ENCODE results near the gene DCDC2B. TPM values are rescaled to one million over a fixed set of nuclear protein-coding genes. Genes with fewer than 3 reads are reported as not detected.
A peak's percentile ranks its signal among the peaks of the same experiment; 100 is the strongest.

Gene DCDC2B
- total and polyA plus RNA-seq, 9 of the 15 experiments (the other 6 are each of a cell fraction or from before 2014, with no cell fraction given) = not detected

- TF ChIP-seq, protein P1, sequence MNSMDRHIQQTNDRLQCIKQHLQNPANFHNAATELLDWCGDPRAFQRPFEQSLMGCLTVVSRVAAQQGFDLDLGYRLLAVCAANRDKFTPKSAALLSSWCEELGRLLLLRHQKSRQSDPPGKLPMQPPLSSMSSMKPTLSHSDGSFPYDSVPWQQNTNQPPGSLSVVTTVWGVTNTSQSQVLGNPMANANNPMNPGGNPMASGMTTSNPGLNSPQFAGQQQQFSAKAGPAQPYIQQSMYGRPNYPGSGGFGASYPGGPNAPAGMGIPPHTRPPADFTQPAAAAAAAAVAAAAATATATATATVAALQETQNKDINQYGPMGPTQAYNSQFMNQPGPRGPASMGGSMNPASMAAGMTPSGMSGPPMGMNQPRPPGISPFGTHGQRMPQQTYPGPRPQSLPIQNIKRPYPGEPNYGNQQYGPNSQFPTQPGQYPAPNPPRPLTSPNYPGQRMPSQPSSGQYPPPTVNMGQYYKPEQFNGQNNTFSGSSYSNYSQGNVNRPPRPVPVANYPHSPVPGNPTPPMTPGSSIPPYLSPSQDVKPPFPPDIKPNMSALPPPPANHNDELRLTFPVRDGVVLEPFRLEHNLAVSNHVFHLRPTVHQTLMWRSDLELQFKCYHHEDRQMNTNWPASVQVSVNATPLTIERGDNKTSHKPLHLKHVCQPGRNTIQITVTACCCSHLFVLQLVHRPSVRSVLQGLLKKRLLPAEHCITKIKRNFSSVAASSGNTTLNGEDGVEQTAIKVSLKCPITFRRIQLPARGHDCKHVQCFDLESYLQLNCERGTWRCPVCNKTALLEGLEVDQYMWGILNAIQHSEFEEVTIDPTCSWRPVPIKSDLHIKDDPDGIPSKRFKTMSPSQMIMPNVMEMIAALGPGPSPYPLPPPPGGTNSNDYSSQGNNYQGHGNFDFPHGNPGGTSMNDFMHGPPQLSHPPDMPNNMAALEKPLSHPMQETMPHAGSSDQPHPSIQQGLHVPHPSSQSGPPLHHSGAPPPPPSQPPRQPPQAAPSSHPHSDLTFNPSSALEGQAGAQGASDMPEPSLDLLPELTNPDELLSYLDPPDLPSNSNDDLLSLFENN (IDR thresholded peaks at IDR 0.05; ENCODE audit: low read depth in 2 of 2, low read length in 2 of 2) = peak in 1 of 2 experiments; percentile 11; a peak in 1 of 4 replicates
- TF ChIP-seq CTBP1 (IDR thresholded peaks at IDR 0.05; ENCODE audit: borderline replicate concordance) (peak; percentile 57; the same call in 1 of the 2 replicates), NR2C1 (IDR thresholded peaks at IDR 0.05) (no peak), NR2C1 (tag; IDR thresholded peaks at IDR 0.05) (no peak), NFIC (IDR thresholded peaks at IDR 0.05) (0 out of 2 replicates have a peak, but pooled peaks have one; percentile 27), CEBPG (CRISPR knock-in tag; IDR thresholded peaks at IDR 0.05) (no peak), CEBPG (tag; conservative IDR thresholded peaks at IDR 0.05 in 1 of 2, IDR thresholded peaks at IDR 0.05 in 1 of 2) (no peak), TARDBP (IDR thresholded peaks at IDR 0.05) (no peak), PTBP1 (IDR thresholded peaks at IDR 0.05; ENCODE audit: low read depth, low read length) (no peak), EZH2 (IDR thresholded peaks at IDR 0.05; ENCODE audit: borderline replicate concordance, low read depth, low read length) (no peak), BCL6 (CRISPR knock-in tag; IDR thresholded peaks at IDR 0.05) (no peak), KDM1A (IDR thresholded peaks at IDR 0.05) (no peak), FOXJ3 (CRISPR knock-in tag; IDR thresholded peaks at IDR 0.05) (no peak), PCBP1 (IDR thresholded peaks at IDR 0.05; ENCODE audit: low read depth, low read length, poor library complexity, severe bottlenecking) (no peak), BACH1 (tag; IDR thresholded peaks at IDR 0.05) (no peak), SAFB2 (IDR thresholded peaks at IDR 0.05; ENCODE audit: borderline replicate concordance, low read depth, low read length, severe bottlenecking) (no peak), ADNP (tag; IDR thresholded peaks at IDR 0.05) (no peak), ZNF507 (tag; conservative IDR thresholded peaks at IDR 0.05) (no peak), NCOA6 (IDR thresholded peaks at IDR 0.05) (no peak), ZBTB12 (CRISPR knock-in tag; IDR thresholded peaks at IDR 0.05) (no peak), NBN (IDR thresholded peaks at IDR 0.05; ENCODE audit: low read depth) (no peak)
- TF ChIP-seq, protein P2, sequence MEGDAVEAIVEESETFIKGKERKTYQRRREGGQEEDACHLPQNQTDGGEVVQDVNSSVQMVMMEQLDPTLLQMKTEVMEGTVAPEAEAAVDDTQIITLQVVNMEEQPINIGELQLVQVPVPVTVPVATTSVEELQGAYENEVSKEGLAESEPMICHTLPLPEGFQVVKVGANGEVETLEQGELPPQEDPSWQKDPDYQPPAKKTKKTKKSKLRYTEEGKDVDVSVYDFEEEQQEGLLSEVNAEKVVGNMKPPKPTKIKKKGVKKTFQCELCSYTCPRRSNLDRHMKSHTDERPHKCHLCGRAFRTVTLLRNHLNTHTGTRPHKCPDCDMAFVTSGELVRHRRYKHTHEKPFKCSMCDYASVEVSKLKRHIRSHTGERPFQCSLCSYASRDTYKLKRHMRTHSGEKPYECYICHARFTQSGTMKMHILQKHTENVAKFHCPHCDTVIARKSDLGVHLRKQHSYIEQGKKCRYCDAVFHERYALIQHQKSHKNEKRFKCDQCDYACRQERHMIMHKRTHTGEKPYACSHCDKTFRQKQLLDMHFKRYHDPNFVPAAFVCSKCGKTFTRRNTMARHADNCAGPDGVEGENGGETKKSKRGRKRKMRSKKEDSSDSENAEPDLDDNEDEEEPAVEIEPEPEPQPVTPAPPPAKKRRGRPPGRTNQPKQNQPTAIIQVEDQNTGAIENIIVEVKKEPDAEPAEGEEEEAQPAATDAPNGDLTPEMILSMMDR (IDR thresholded peaks at IDR 0.05 in 2 of 3, conservative IDR thresholded peaks at IDR 0.05 in 1 of 3; ENCODE audit: insufficient read depth in 2 of 3, low read depth in 1 of 3, low read length in 3 of 3) = peak; percentile 93 to 96 (median 96)
These were observed 7.0 kb downstream of the DCDC2B start (continued) for GRCh38 chr1:32215629-32216480.

Measured in K562 (cell line).